MM.1S (cell line): Measurements from ENCODE around the gene DMRTC2.

Experiments used
- DNase-seq: peaks from one replicate; pipeline ENCODE4 v3.0.0-alpha.2; 2015
- H2AFZ ChIP-seq: fragments of 300-600 bp; sonication (generic); 2 replicates; pipeline ENCODE4 v1.6.0; 2016; ENCODE audit warnings: antibody characterized with exemption, low read length
- H3F3A ChIP-seq: fragments of 300-600 bp; sonication (generic); 2 replicates; pipeline ENCODE4 v1.6.1; 2016; ENCODE audit warnings: mild to moderate bottlenecking, antibody characterized with exemption, low read length, moderate library complexity, mixed read lengths; ENCODE audit not compliant: insufficient read depth
- H3K27ac ChIP-seq: fragments of 300-600 bp; sonication (generic); 2 replicates; pipeline ENCODE4 v1.5.1; 2016; ENCODE audit warnings: mild to moderate bottlenecking, low read length
- H3K27me3 ChIP-seq: fragments of 300-600 bp; sonication (generic); replicated peaks from 2 replicates; pipeline ENCODE4 v1.6.0; 2016; ENCODE audit warnings: low read length; ENCODE audit not compliant: insufficient read depth
- H3K36me3 ChIP-seq: fragments of 300-600 bp; sonication (generic); replicated peaks from 2 replicates; pipeline ENCODE4 v1.6.1; 2016; ENCODE audit warnings: mild to moderate bottlenecking, low read length, mixed read lengths; ENCODE audit not compliant: insufficient read depth
- H3K4me1 ChIP-seq: fragments of 300-600 bp; sonication (generic); 2 replicates; pipeline ENCODE4 v1.6.1; 2016; ENCODE audit warnings: low read length, mixed read lengths
- H3K4me2 ChIP-seq: fragments of 300-600 bp; sonication (generic); 2 replicates; pipeline ENCODE4 v1.6.0; 2016; ENCODE audit warnings: low read depth, low read length
- H3K4me3 ChIP-seq: fragments of 300-600 bp; sonication (generic); 2 replicates; pipeline ENCODE4 v1.5.1; 2016; ENCODE audit warnings: low read length, mixed read lengths
- H3K79me2 ChIP-seq: fragments of 300-600 bp; sonication (generic); 2 replicates; pipeline ENCODE4 v1.6.1; 2016; ENCODE audit warnings: mixed run types, low read length, mixed read lengths
- H3K9ac ChIP-seq: fragments of 300-600 bp; sonication (generic); 2 replicates; pipeline ENCODE4 v1.6.1; 2016; ENCODE audit warnings: low read length, mixed read lengths
- H3K9me2 ChIP-seq: fragments of 300-600 bp; sonication (generic); replicated peaks from 2 replicates; pipeline ENCODE4 v1.6.1; 2016; ENCODE audit warnings: mild to moderate bottlenecking, low read length, mixed read lengths; ENCODE audit not compliant: insufficient read depth
- H3K9me3 ChIP-seq: fragments of 300-600 bp; sonication (generic); replicated peaks from 2 replicates; pipeline ENCODE4 v1.6.1; 2016; ENCODE audit warnings: mild to moderate bottlenecking, low read length, mixed read lengths; ENCODE audit not compliant: insufficient read depth
- H4K20me1 ChIP-seq: fragments of 300-600 bp; sonication (generic); 2 replicates; pipeline ENCODE4 v1.6.1; 2016; ENCODE audit warnings: mild to moderate bottlenecking, low read length, moderate library complexity, mixed read lengths; ENCODE audit not compliant: insufficient read depth
- CTCF ChIP-seq: fragments of 300-600 bp; sonication (generic); IDR thresholded peaks from 2 replicates; pipeline ENCODE4 v1.5.1; 2016; ENCODE audit warnings: antibody characterized with exemption, low read length, mixed read lengths
- EZH2 ChIP-seq: fragments of 300-600 bp; sonication (generic); optimal IDR thresholded peaks from 2 replicates; pipeline ENCODE3; 2017; ENCODE audit warnings: low read depth, mild to moderate bottlenecking, antibody characterized with exemption, low read length, mixed read lengths
- EZH2phosphoT487 ChIP-seq: fragments of 300-600 bp; sonication (generic); IDR thresholded peaks from 2 replicates; pipeline ENCODE4 v1.6.1; 2018; ENCODE audit warnings: antibody characterized with exemption, low read length

Gene DMRTC2

GRCh38 chr19:41802770-41803169 is 42.1 kb upstream of the DMRTC2 start:
- H3K27ac ChIP-seq: no peak overlapping the region
- H3K9ac ChIP-seq: no peak overlapping the region
- H3K79me2 ChIP-seq: no peaks in the 10 kb centered on the region
- H3K9me3 ChIP-seq: no peaks in the 10 kb centered on the region
- H2AFZ ChIP-seq: no peak overlapping the region
- no peaks in the 10 kb centered on the region for H3K9me2 ChIP-seq
- no peak for DNase-seq
- H3K27me3 ChIP-seq: peaks cover 86% of the 10 kb centered on the region
- no peaks in the 10 kb centered on the region for H3F3A ChIP-seq
- H3K4me2 ChIP-seq: no peak overlapping the region
- no peaks in the 10 kb centered on the region for H3K4me1 ChIP-seq
- no peak for TF ChIP-seq EZH2
- no peak for TF ChIP-seq EZH2phosphoT487
- TF ChIP-seq CTCF: no peak
- H3K4me3 ChIP-seq: no peak overlapping the region
- H4K20me1 ChIP-seq: no peaks in the 10 kb centered on the region
- no peaks in the 10 kb centered on the region for H3K36me3 ChIP-seq

- Histone ChIP-seq H3K9me3 (no peaks in the 10 kb centered on the region), H3K27ac (no peak overlapping the region), H3K9ac (no peak overlapping the region)
Observed at GRCh38 chr19:41804336-41804735, 40.5 kb upstream of the DMRTC2 start.

GRCh38 chr19:41807176-41807575 is 37.7 kb upstream of the DMRTC2 start:
- H3K4me2 ChIP-seq: no peak overlapping the region
- no peak overlapping the region for H3K9ac ChIP-seq
- H3K4me3 ChIP-seq: no peak overlapping the region
- no peaks in the 10 kb centered on the region for H3F3A ChIP-seq
- no peaks in the 10 kb centered on the region for H3K79me2 ChIP-seq
- H3K27ac ChIP-seq: no peak overlapping the region
- H3K9me3 ChIP-seq: no peaks in the 10 kb centered on the region
- no peaks in the 10 kb centered on the region for H3K36me3 ChIP-seq
- H2AFZ ChIP-seq: no peak overlapping the region
- no peak for TF ChIP-seq EZH2phosphoT487
- no peak for TF ChIP-seq EZH2
- no peak for TF ChIP-seq CTCF
- peaks cover 81% of the 10 kb centered on the region for H3K27me3 ChIP-seq
- no peaks in the 10 kb centered on the region for H3K4me1 ChIP-seq
- DNase-seq: no peak
- no peaks in the 10 kb centered on the region for H4K20me1 ChIP-seq
- no peaks in the 10 kb centered on the region for H3K9me2 ChIP-seq

More at GRCh38 chr19:41804336-41804735, 40.5 kb upstream of the DMRTC2 start:
- Histone ChIP-seq H3K79me2 (no peaks in the 10 kb centered on the region), H4K20me1 (no peaks in the 10 kb centered on the region), H3K36me3 (no peaks in the 10 kb centered on the region), H3K27me3 (peaks cover 86% of the 10 kb centered on the region), H3K9me2 (no peaks in the 10 kb centered on the region), H3K4me1 (no peaks in the 10 kb centered on the region), H3K4me3 (no peak overlapping the region), H2AFZ (no peak overlapping the region), H3K4me2 (no peak overlapping the region), H3F3A (no peaks in the 10 kb centered on the region)
- no peak for DNase-seq
- TF ChIP-seq CTCF: no peak
- TF ChIP-seq EZH2phosphoT487: no peak
- TF ChIP-seq EZH2: no peak
